CD4-positive, alpha-beta T cell (primary cell): ENCODE data around the gene PTPRE. TPM values are rescaled to one million over a fixed set of nuclear protein-coding genes. Genes with fewer than 3 reads are reported as not detected.

Experiments used
- ATAC-seq: fragments of 200-7000 bp; cut with Tn5 transposase; one replicate; pipeline ENCODE4 v1.10.0; 2022; ENCODE audit warnings: mild to moderate bottlenecking; ENCODE audit not compliant: poor library complexity
- CTCF ChIA-PET: fragments of 350-600 bp; sonication (Branson Sonifier 250); formaldehyde crosslinking; loops from one replicate; lab custom pipeline; 2021; ENCODE audit warnings: antibody characterized with exemption, inconsistent platforms; lab: Charles Lee
- POLR2A ChIA-PET: fragments of 350-600 bp; sonication (Branson Sonifier 250); formaldehyde crosslinking; loops from one replicate; lab custom pipeline; 2021; ENCODE audit warnings: antibody characterized with exemption, inconsistent platforms; lab: Charles Lee
- DNase-seq, 14 experiments: peaks; one replicate each; pipeline ENCODE4 v3.0.0-alpha.2; 2013 to 2020; ENCODE audit warnings: mixed read lengths in 2 of 14
- H3K27ac ChIP-seq, 2 donors: one replicate each; pipeline versions ENCODE4 v1.5.1 to v1.7.0; 2013; ENCODE audit warnings: low read length in 2 of 2, low read depth in 1 of 2, mild to moderate bottlenecking in 1 of 2
- H3K27me3 ChIP-seq, 2 experiments: 1 replicate in 1 of 2; 2 replicates in 1 of 2; pipeline versions ENCODE4 v1.6.1 to v1.7.0; 2013; ENCODE audit warnings: low read length in 2 of 2, control low read depth in 1 of 2, mild to moderate bottlenecking in 1 of 2, moderate library complexity in 1 of 2; ENCODE audit not compliant: insufficient read depth in 2 of 2, control insufficient read depth in 1 of 2
- H3K36me3 ChIP-seq: one replicate; pipeline ENCODE4 v1.6.1; 2013; ENCODE audit warnings: low read length, control low read depth; ENCODE audit not compliant: insufficient read depth
- H3K4me1 ChIP-seq: one replicate; pipeline ENCODE4 v1.6.1; 2013; ENCODE audit warnings: low read length, control low read depth; ENCODE audit not compliant: insufficient read depth
- H3K4me3 ChIP-seq: one replicate; pipeline ENCODE4 v1.5.1; 2013; ENCODE audit warnings: mild to moderate bottlenecking, low read length, moderate library complexity
- H3K9me3 ChIP-seq, 2 experiments: 1 replicate in 1 of 2; 2 replicates in 1 of 2; pipeline versions ENCODE4 v1.6.1 to v1.7.0; 2013; ENCODE audit warnings: low read length in 2 of 2, mild to moderate bottlenecking in 2 of 2, control low read depth in 1 of 2, moderate library complexity in 1 of 2; ENCODE audit not compliant: control insufficient read depth in 1 of 2, insufficient read depth in 1 of 2
- H3K27ac Mint-ChIP-seq: one replicate; pipeline ENCODE4 v1.8.0; 2020; ENCODE audit warnings: mixed read lengths
- H3K27me3 Mint-ChIP-seq: one replicate; pipeline ENCODE4 v1.8.0; 2021; ENCODE audit warnings: mixed read lengths
- H3K36me3 Mint-ChIP-seq: one replicate; pipeline ENCODE4 v1.8.0; 2021; ENCODE audit warnings: low read depth, mixed read lengths
- H3K4me1 Mint-ChIP-seq: one replicate; pipeline ENCODE4 v1.8.0; 2021; ENCODE audit warnings: low read depth, mixed read lengths
- H3K4me3 Mint-ChIP-seq: one replicate; pipeline ENCODE4 v1.8.0; 2020; ENCODE audit warnings: mild to moderate bottlenecking, mixed read lengths
- H3K9me3 Mint-ChIP-seq: one replicate; pipeline ENCODE4 v1.8.0; 2020; ENCODE audit warnings: mixed read lengths
- CTCF ChIP-seq: fragments of 200-600 bp; IDR thresholded peaks from one replicate; pipeline ENCODE4 v1.8.0; 2022; ENCODE audit warnings: antibody characterized with exemption, mild to moderate bottlenecking
- intact Hi-C, 2 experiments: fragments of 100-400 bp; cut with DNase I in 1 of 2; cut with micrococcal nuclease in 1 of 2; formaldehyde crosslinking; loops; one replicate each; pipeline versions ENCODE4 v1.15.1 to v1.9.0; 2023 to 2025; cut with DNase I, micrococcal nuclease
- total RNA-seq, 174 experiments: library from RNA in 2 of 174; stranded (reverse) in 2 of 174; gene quantifications; one replicate each; pipeline ENCODE4 v1.2.3 and lab custom pipeline; 2021 to 2026

The PTPRE gene
- total RNA-seq, 2 experiments from 2014 or later: 47.6 to 55.1 TPM

DNA sequence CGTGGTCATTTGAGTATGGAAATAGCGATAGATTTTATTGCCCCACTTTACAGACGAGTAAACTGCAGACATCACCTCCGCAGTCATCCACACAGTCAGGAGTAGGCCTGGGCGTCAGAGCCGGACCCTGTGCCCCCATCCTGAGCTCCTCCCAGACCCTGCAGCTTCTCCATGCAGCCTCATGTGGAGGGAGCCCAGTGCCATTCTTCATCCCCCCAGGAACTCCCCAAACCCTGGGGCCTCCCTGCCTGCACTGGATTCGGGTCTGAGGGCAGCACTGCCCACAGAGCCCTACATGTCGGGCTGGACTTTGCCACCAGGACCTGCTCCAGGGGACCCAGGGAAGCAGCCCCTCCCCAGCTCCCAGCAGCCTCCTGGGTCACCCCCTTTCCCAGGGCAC lies 118.5 kb downstream of the PTPRE start:
- no peak overlapping the region for H3K4me3 ChIP-seq
- H3K27me3 Mint-ChIP-seq: no peaks in the 10 kb centered on the region
- no peak for TF ChIP-seq CTCF
- no peak overlapping the region for H3K4me3 Mint-ChIP-seq
- DNase-seq: no peak
- no peaks in the 10 kb centered on the region for H3K9me3 Mint-ChIP-seq
- intact Hi-C loops: no loop called here
- H3K9me3 ChIP-seq: no peaks in the 10 kb centered on the region
- H3K27ac ChIP-seq: no peak overlapping the region
- ChIA-PET POLR2A (no interaction called here), CTCF (no interaction called here)
- H3K27me3 ChIP-seq: no peaks in the 10 kb centered on the region
- no peaks in the 10 kb centered on the region for H3K4me1 ChIP-seq
- H3K4me1 Mint-ChIP-seq: no peaks in the 10 kb centered on the region
- no peak overlapping the region for H3K27ac Mint-ChIP-seq
- H3K36me3 ChIP-seq: no peaks in the 10 kb centered on the region
- H3K36me3 Mint-ChIP-seq: no peaks in the 10 kb centered on the region
- no peak for ATAC-seq

GRCh38 chr10:128025951-128026350 lies 119.0 kb downstream of the PTPRE start:
- no peaks in the 10 kb centered on the region for H3K4me1 ChIP-seq
- no peak overlapping the region for H3K4me3 ChIP-seq
- Mint-ChIP-seq H3K4me1 (no peaks in the 10 kb centered on the region), H3K9me3 (no peaks in the 10 kb centered on the region), H3K27me3 (no peaks in the 10 kb centered on the region), H3K36me3 (no peaks in the 10 kb centered on the region), H3K4me3 (no peak overlapping the region), H3K27ac (no peak overlapping the region)
- H3K9me3 ChIP-seq: no peaks in the 10 kb centered on the region
- no peak for TF ChIP-seq CTCF
- H3K27ac ChIP-seq: no peak overlapping the region
- ChIA-PET POLR2A (no interaction called here), CTCF (no interaction called here)
- no peaks in the 10 kb centered on the region for H3K27me3 ChIP-seq
- DNase-seq (no peak), ATAC-seq (no peak)
- intact Hi-C loops: no loop called here
- H3K36me3 ChIP-seq: no peaks in the 10 kb centered on the region

DNA sequence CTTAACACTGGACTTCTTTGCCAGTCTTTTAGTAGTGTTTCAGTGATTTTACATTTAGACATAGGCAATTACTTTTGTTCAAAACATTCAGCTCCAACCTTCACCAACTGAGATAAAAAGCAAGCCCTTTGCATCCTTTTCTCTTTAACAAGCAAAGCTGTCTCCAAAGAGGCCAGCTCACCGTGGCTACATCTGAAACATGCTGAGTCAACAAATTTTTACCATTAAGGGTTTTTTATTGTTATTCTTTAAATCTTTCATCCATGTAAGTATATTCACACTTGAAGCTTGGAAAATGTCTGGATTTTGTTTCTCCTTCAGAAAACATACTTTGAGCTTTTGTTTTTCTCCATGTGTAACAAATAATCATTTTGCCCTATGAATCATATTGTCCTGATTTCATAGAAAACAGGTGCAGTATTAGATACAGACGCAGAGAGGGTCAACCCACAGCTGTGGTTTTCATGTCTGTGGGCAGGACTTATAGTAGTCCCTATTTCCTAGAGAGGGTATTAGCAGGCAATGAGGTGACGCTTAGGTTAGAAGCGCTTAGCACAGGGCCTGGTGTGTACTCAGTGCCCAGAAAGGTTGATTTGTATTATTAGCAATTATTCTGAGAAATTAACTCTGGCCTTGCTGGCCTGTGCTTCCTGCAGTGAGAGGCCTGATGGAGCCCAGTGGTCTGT lies 119.9 kb downstream of the PTPRE start:
- Mint-ChIP-seq H3K27me3 (no peaks in the 10 kb centered on the region), H3K27ac (no peak overlapping the region), H3K9me3 (no peaks in the 10 kb centered on the region), H3K4me3 (no peak overlapping the region), H3K36me3 (no peaks in the 10 kb centered on the region), H3K4me1 (no peaks in the 10 kb centered on the region)
- H3K36me3 ChIP-seq: no peaks in the 10 kb centered on the region
- intact Hi-C loops: no loop called here
- DNase-seq: no peak
- ATAC-seq: no peak
- no peak for TF ChIP-seq CTCF
- no peak overlapping the region for H3K4me3 ChIP-seq
- POLR2A ChIA-PET: no interaction called here
- H3K9me3 ChIP-seq: no peaks in the 10 kb centered on the region
- CTCF ChIA-PET: interaction anchor here (0.8 kb wide), 1 partner anchor 16 kb away, joined by 4 read pairs; no protein-coding TSS in a partner anchor
- no peaks in the 10 kb centered on the region for H3K4me1 ChIP-seq
- no peaks in the 10 kb centered on the region for H3K27me3 ChIP-seq
- H3K27ac ChIP-seq: no peak overlapping the region
